Measurements from ENCODE around the gene RPL32.
"Not testable (repeated sequence)": the region's sequence is repeated elsewhere in the genome, so short reads cannot be mapped to it uniquely, and the experiment has no call there.

The RPL32 gene

GRCh38 chr3:12868039-12869034, 27.0 kb upstream of the RPL32 start:
- DNase-seq: peak; percentile 59 to 88

- no peak for DNase-seq
Measured at GRCh38 chr3:12866836-12867235, 25.5 kb upstream of the RPL32 start.

- no peak for DNase-seq
Measured at GRCh38 chr3:12865271-12865670, 23.9 kb upstream of the RPL32 start.

- no peak for DNase-seq
Measured at GRCh38 chr3:12862387-12862786, 21.0 kb upstream of the RPL32 start.

GRCh38 chr3:12861611-12862010, 20.2 kb upstream of the RPL32 start:
- DNase-seq: no peak

- no peak for DNase-seq
Measured at GRCh38 chr3:12859840-12860239, 18.5 kb upstream of the RPL32 start.

GRCh38 chr3:12856626-12857025, 15.3 kb upstream of the RPL32 start:
- DNase-seq: no peak

GRCh38 chr3:12854565-12854964, 13.2 kb upstream of the RPL32 start:
- DNase-seq: no peak

GRCh38 chr3:12853847-12854246, 12.5 kb upstream of the RPL32 start:
- not testable (repeated sequence) for DNase-seq

- DNase-seq: no peak
Measured at GRCh38 chr3:12852201-12852600, 10.8 kb upstream of the RPL32 start.

- DNase-seq: no peak
Measured at GRCh38 chr3:12845811-12846210, 4.4 kb upstream of the RPL32 start.

- no peak for DNase-seq
Measured at GRCh38 chr3:12842469-12842868, 1.1 kb upstream of the RPL32 start.

GRCh38 chr3:12841970-12842328, 584 bp upstream of the RPL32 start:
- no peak for DNase-seq

- DNase-seq: peak in 1 of 2 experiments; percentile 5
Measured at GRCh38 chr3:12840591-12841148, 695 bp downstream of the RPL32 start.

GRCh38 chr3:12840148-12840547, 1.2 kb downstream of the RPL32 start:
- DNase-seq: not testable (repeated sequence)

- no peak for DNase-seq
Measured at GRCh38 chr3:12839156-12839946, 2.0 kb downstream of the RPL32 start.

GRCh38 chr3:12838179-12838965, 3.0 kb downstream of the RPL32 start:
- DNase-seq: no peak

GRCh38 chr3:12837295-12837986, 3.9 kb downstream of the RPL32 start:
- no peak for DNase-seq

- no peak for DNase-seq
Measured at GRCh38 chr3:12835052-12835665, 6.2 kb downstream of the RPL32 start.

- DNase-seq: peak; percentile 28 to 62
Measured at GRCh38 chr3:12833222-12834161, 7.9 kb downstream of the RPL32 start.
